ENCODE measurements around the gene SLC39A11. TPM values are rescaled to one million over a fixed set of nuclear protein-coding genes. Genes with fewer than 3 reads are reported as not detected.

SLC39A11 gene
- total RNA-seq, 1 donor from 2014 or later: 34.8 TPM

GRCh38 chr17:73030501-73030921 lies 62.0 kb downstream of the SLC39A11 start:
- POLR2A ChIA-PET: no interaction called here
- TF ChIP-seq, protein P1, sequence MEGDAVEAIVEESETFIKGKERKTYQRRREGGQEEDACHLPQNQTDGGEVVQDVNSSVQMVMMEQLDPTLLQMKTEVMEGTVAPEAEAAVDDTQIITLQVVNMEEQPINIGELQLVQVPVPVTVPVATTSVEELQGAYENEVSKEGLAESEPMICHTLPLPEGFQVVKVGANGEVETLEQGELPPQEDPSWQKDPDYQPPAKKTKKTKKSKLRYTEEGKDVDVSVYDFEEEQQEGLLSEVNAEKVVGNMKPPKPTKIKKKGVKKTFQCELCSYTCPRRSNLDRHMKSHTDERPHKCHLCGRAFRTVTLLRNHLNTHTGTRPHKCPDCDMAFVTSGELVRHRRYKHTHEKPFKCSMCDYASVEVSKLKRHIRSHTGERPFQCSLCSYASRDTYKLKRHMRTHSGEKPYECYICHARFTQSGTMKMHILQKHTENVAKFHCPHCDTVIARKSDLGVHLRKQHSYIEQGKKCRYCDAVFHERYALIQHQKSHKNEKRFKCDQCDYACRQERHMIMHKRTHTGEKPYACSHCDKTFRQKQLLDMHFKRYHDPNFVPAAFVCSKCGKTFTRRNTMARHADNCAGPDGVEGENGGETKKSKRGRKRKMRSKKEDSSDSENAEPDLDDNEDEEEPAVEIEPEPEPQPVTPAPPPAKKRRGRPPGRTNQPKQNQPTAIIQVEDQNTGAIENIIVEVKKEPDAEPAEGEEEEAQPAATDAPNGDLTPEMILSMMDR (IDR thresholded peaks at IDR 0.05): no peak
- intact Hi-C loops (cut with micrococcal nuclease): no loop called here
- peaks cover 38% of the 10 kb centered on the region for H3K36me3 Mint-ChIP-seq (ENCODE audit: low read depth)
- CTCF ChIA-PET: no interaction called here
- H3K4me1 Mint-ChIP-seq: no peaks in the 10 kb centered on the region
- H3K27me3 Mint-ChIP-seq: no peaks in the 10 kb centered on the region
- no peaks in the 10 kb centered on the region for H3K9me3 Mint-ChIP-seq
- H3K27ac Mint-ChIP-seq: no peak overlapping the region
- no peak overlapping the region for H3K4me3 Mint-ChIP-seq
- ATAC-seq (ENCODE audit: low read depth): no peak
- DNase-seq: no peak

- Mint-ChIP-seq H3K27me3 (no peaks in the 10 kb centered on the region), H3K4me3 (no peak overlapping the region), H3K36me3 (ENCODE audit: low read depth) (peaks cover 38% of the 10 kb centered on the region), H3K27ac (no peak overlapping the region), H3K9me3 (no peaks in the 10 kb centered on the region), H3K4me1 (no peaks in the 10 kb centered on the region)
- CTCF ChIA-PET: no interaction called here
- POLR2A ChIA-PET: no interaction called here
- TF ChIP-seq, protein P1 (IDR thresholded peaks at IDR 0.05): no peak
- DNase-seq (no peak), ATAC-seq (ENCODE audit: low read depth) (no peak)
- intact Hi-C loops (cut with micrococcal nuclease): no loop called here
Observed at GRCh38 chr17:73029991-73030390, 62.5 kb downstream of the SLC39A11 start.

GRCh38 chr17:73029021-73029420 lies 63.5 kb downstream of the SLC39A11 start:
- ChIA-PET POLR2A (no interaction called here), CTCF (no interaction called here)
- DNase-seq (no peak), ATAC-seq (ENCODE audit: low read depth) (no peak)
- no peak overlapping the region for H3K27ac Mint-ChIP-seq
- H3K36me3 Mint-ChIP-seq (ENCODE audit: low read depth): peaks cover 43% of the 10 kb centered on the region
- no peaks in the 10 kb centered on the region for H3K27me3 Mint-ChIP-seq
- intact Hi-C loops (cut with micrococcal nuclease): no loop called here
- no peaks in the 10 kb centered on the region for H3K4me1 Mint-ChIP-seq
- TF ChIP-seq, protein P1 (IDR thresholded peaks at IDR 0.05): no peak
- no peak overlapping the region for H3K4me3 Mint-ChIP-seq
- no peaks in the 10 kb centered on the region for H3K9me3 Mint-ChIP-seq

GRCh38 chr17:73028299-73028755 lies 64.2 kb downstream of the SLC39A11 start:
- no peaks in the 10 kb centered on the region for H3K4me1 Mint-ChIP-seq
- intact Hi-C loops (cut with micrococcal nuclease): no loop called here
- no peaks in the 10 kb centered on the region for H3K27me3 Mint-ChIP-seq
- DNase-seq (no peak), ATAC-seq (ENCODE audit: low read depth) (no peak)
- POLR2A ChIA-PET: no interaction called here
- TF ChIP-seq, protein P1 (IDR thresholded peaks at IDR 0.05): no peak
- no peak overlapping the region for H3K27ac Mint-ChIP-seq
- CTCF ChIA-PET: no interaction called here
- no peak overlapping the region for H3K4me3 Mint-ChIP-seq
- no peaks in the 10 kb centered on the region for H3K9me3 Mint-ChIP-seq
- H3K36me3 Mint-ChIP-seq (ENCODE audit: low read depth): peaks cover 48% of the 10 kb centered on the region

DNA sequence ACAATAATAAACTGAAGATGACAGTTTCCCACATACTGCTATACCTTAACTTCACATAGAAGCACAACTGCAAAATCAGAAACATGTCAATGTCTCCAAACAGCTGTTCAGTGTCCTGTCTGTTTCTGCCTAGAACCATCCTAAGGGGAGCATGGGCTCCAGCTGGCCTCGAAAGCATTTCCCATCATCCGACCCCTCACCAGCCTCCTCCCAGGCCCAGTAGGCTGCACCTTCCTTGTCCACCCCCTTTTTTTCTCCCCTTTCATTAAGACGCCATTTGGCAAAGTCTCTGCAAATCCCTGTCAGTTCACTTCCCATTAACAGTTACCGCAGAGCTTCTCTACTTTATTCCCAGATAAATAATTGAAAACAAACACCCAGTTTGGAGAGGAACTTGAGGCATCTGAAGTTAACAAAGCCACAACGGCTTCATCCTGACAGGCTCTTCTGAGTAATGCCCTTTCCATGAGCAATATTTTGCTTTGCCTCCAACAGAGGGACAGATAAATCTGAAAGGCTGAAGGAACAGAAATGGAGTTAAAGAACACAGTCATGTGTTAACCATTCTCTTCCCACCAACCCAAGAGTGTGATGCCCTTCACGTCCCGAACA lies 65.3 kb downstream of the SLC39A11 start:
- Mint-ChIP-seq H3K36me3 (ENCODE audit: low read depth) (peaks cover 54% of the 10 kb centered on the region), H3K9me3 (no peaks in the 10 kb centered on the region), H3K27me3 (no peaks in the 10 kb centered on the region), H3K4me3 (no peak overlapping the region), H3K27ac (no peak overlapping the region), H3K4me1 (no peaks in the 10 kb centered on the region)
- intact Hi-C loops (cut with micrococcal nuclease): no loop called here
- POLR2A ChIA-PET: no interaction called here
- TF ChIP-seq, protein P1 (IDR thresholded peaks at IDR 0.05): no peak
- ATAC-seq (ENCODE audit: low read depth) (no peak), DNase-seq (no peak)
- CTCF ChIA-PET: no interaction called here
